ENCODE measurements around the gene BRF1.

DNA sequence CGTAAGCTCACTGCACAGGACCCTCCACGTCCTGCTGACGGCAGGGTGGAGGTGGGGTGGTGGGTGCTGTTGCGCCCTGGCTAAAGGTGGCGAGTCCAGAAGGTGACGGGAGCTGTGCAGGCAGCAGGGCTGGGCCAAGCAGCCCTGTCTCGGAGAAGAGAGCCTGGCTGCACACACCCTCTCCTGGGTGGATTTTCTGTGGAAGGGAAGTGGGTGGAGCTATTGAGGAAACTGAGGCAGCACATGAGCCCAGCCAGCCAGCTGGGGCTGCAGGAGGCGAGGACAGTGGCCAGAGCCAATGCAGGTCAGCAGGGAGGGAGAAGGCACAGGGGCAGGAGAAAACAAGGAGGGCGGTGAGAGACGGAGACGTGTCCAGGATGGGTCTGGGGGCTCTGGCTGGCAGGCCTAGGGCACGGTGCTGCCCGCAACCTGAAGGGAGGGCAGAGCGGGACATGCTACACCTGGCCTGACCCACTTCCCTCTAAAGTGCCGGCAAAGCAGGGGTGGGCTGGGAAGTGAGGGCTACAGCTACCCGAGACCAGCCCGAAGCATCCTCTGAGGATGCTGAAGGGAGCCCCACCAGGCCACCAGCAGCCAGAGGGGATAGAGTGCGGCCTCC is 32.0 kb downstream of the BRF1 start:
- TF ChIP-seq, protein P1, sequence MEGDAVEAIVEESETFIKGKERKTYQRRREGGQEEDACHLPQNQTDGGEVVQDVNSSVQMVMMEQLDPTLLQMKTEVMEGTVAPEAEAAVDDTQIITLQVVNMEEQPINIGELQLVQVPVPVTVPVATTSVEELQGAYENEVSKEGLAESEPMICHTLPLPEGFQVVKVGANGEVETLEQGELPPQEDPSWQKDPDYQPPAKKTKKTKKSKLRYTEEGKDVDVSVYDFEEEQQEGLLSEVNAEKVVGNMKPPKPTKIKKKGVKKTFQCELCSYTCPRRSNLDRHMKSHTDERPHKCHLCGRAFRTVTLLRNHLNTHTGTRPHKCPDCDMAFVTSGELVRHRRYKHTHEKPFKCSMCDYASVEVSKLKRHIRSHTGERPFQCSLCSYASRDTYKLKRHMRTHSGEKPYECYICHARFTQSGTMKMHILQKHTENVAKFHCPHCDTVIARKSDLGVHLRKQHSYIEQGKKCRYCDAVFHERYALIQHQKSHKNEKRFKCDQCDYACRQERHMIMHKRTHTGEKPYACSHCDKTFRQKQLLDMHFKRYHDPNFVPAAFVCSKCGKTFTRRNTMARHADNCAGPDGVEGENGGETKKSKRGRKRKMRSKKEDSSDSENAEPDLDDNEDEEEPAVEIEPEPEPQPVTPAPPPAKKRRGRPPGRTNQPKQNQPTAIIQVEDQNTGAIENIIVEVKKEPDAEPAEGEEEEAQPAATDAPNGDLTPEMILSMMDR (IDR thresholded peaks at IDR 0.05; ENCODE audit: low read depth, low read length, poor library complexity, severe bottlenecking): no peak
- TF ChIP-seq EZH2phosphoT487 (IDR thresholded peaks at IDR 0.05; ENCODE audit: borderline replicate concordance, low read length): no peak

Measured in DOHH2 (cell line).